Gastroesophageal sphincter (tissue), 3 donors: Measurements from ENCODE around the gene SETBP1.

Experiments used
- EP300 ChIP-seq: sonication (generic); formaldehyde crosslinking; IDR thresholded peaks from one replicate; pipeline ENCODE4 v1.6.1; 2017; ENCODE audit warnings: antibody characterized with exemption, mild to moderate bottlenecking
- POLR2A ChIP-seq, 2 donors: fragments of 450-650 bp; IDR thresholded peaks; one replicate each; pipeline ENCODE4 v1.6.1; 2017; ENCODE audit warnings: antibody characterized with exemption in 2 of 2, mild to moderate bottlenecking in 2 of 2, moderate library complexity in 1 of 2
- POLR2AphosphoS5 ChIP-seq: sonication (generic); formaldehyde crosslinking; IDR thresholded peaks from one replicate; pipeline ENCODE4 v1.6.1; 2017; ENCODE audit warnings: antibody characterized with exemption
- TF ChIP-seq, protein P1 (sequence below), 4 experiments: fragments of 200-600 bp in 2 of 4; fragments of 450-650 bp in 2 of 4; sonication (generic) in 1 of 4; IDR thresholded peaks; one replicate each; pipeline ENCODE4 v1.5.1; 2017 to 2019; ENCODE audit warnings: antibody characterized with exemption in 4 of 4, mild to moderate bottlenecking in 2 of 4, moderate library complexity in 2 of 4

DNA sequence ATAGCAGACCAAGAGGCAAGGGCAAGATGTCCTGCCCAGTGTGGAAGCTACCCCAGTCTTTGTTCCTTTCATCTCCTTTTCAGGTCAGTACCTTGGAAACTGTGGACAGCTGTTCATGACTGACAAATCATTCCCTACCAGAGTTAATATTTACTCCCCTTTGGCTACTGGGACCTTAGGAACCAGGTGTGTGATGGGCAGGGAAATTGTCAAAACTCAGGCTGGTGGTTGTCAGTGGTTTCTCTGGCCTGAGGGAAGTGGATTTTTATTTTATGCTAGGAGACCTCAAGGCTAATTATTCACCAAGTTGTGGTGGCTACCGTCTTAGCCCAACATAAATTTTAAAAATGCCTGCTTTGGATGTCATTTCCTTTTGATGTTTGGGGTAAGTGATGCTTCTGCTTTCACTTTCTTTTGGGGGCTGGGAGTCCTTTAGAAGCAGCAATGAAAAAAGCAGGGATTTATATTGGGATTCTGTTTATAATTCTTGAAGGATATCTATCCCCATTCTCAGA lies 119.3 kb downstream of the SETBP1 start:
- TF ChIP-seq, protein P1, sequence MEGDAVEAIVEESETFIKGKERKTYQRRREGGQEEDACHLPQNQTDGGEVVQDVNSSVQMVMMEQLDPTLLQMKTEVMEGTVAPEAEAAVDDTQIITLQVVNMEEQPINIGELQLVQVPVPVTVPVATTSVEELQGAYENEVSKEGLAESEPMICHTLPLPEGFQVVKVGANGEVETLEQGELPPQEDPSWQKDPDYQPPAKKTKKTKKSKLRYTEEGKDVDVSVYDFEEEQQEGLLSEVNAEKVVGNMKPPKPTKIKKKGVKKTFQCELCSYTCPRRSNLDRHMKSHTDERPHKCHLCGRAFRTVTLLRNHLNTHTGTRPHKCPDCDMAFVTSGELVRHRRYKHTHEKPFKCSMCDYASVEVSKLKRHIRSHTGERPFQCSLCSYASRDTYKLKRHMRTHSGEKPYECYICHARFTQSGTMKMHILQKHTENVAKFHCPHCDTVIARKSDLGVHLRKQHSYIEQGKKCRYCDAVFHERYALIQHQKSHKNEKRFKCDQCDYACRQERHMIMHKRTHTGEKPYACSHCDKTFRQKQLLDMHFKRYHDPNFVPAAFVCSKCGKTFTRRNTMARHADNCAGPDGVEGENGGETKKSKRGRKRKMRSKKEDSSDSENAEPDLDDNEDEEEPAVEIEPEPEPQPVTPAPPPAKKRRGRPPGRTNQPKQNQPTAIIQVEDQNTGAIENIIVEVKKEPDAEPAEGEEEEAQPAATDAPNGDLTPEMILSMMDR (IDR thresholded peaks at IDR 0.05): no peak
- no peak for TF ChIP-seq POLR2A (IDR thresholded peaks at IDR 0.05)
- TF ChIP-seq POLR2AphosphoS5: no peak
- no peak for TF ChIP-seq EP300
